HG03439 (cell line): Measurements from ENCODE around the gene SFT2D3.
A peak's percentile ranks its signal among the peaks of the same experiment; 100 is the strongest.

Source experiments
- ATAC-seq: cut with Tn5 transposase; IDR thresholded peaks from one replicate; pipeline ENCODE4 v1.9.1; 2021; ENCODE audit warnings: mild to moderate bottlenecking, moderate library complexity; ENCODE audit not compliant: unreplicated experiment

The SFT2D3 gene, protein sequence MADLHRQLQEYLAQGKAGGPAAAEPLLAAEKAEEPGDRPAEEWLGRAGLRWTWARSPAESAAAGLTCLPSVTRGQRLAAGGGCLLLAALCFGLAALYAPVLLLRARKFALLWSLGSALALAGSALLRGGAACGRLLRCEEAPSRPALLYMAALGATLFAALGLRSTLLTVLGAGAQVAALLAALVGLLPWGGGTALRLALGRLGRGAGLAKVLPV

DNA sequence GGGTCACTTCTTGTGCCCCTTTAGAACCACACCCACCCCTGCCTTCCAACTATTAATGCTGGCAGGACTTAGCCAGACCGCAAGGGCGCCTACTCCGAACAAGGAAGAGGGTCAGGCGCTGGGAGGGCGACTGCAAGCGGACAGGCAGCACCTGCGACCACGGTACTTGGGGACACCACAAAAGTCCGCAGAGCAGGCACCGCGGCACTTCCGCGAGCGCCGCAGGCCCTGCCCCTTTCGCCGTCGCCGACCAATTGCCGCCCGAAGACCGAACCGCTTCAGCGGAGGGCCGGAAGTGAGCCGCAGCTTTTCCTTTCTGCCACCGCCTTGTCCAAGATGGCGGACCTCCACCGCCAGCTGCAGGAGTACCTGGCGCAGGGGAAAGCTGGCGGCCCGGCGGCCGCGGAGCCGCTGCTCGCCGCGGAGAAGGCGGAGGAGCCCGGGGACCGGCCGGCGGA lies at the start of gene SFT2D3:
Gene SFT2D3, plus strand, starts transcription at position 305 of the 458 bp plus-strand sequence. Its CDS starts 32 bp downstream, at position 337.
- ATAC-seq: peak; percentile 72

DNA sequence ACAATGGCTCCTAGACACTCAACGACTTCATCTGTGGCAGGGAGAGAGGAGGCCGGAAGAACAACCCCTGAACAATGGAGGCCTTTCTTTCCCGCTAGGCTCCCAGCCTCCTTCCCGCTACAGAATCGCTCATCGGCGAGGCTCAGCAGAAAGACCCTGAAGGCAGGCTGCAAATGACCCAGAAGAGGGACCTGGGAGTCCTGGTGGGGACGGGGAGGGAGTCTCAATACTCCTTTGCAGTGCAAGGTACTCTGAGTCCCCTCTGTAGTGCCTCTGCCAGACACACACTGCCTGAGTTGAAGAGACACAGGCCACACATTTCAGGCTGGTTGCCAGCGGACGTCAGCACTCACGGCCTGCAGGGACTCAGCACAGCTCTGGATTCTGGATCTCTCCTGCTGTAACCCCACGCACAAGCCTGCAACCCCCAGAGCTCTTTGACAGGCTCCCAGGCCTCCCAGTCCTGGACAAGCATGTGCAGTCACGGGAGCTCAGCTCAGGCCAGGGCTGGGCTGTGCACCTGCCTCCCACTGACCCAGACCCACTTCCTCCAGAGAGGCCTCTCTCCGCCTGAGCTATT lies 49.2 kb upstream of the SFT2D3 start:
- ATAC-seq: no peak

DNA sequence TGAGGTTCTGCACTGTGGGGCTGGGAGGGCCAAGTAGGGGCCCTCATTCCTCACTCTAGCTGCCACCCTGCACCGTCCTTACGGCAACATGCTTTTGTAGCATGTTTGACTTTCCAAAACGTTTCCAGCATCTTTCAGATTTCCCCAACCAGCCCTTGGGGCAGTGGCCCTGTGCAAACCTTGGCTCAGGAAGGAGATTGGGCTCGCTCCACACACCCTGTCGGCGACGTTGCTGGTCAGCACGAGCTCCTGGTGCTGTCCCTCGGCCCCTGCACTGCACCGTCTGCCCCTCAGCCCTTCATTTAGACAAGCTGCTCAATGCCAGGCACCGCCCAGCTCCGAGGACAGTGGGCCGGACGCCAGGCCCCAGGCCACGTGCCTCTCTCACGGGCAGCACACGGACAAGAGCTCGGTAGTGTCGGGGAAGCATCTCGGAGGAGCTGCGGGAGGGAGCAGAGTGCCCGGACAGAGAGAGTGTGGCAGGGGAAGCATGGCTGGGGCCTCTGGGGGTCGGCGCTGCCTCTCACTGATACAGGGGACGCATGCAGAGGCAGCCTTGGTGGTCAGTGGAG lies 48.4 kb upstream of the SFT2D3 start:
- ATAC-seq: no peak

DNA sequence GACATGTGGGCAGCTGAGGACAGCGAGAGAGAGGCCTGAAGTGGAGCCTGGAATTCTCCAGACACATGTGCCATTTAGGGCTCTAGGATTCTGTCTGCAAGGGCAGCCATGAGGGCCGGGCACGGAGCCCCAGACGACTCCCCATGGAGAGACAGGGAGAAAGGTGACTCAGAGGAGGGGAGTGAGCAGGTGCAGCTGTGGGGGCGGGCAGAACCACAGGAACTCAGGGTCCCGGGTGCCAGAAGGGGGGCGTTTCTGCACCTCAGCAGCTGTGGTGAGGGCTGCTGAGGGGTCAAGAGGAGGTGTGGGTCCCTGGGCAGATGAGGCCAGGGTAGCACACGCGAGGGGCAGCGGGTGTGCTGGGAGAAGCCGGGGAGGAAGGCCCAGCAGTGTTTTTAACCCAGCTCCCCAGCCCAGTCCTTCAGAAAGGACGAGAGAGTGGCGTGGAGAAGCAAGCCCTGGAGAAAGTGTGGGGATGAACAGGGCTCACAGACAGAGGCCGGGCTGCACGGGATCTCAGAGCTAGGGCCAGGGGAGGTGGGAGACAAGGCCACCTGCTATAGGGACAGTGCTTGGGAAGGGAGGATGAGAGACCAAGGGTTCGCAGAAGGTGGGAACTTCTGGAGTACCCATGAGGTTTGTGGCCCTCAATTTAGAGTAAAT lies 47.7 kb upstream of the SFT2D3 start:
- no peak for ATAC-seq

DNA sequence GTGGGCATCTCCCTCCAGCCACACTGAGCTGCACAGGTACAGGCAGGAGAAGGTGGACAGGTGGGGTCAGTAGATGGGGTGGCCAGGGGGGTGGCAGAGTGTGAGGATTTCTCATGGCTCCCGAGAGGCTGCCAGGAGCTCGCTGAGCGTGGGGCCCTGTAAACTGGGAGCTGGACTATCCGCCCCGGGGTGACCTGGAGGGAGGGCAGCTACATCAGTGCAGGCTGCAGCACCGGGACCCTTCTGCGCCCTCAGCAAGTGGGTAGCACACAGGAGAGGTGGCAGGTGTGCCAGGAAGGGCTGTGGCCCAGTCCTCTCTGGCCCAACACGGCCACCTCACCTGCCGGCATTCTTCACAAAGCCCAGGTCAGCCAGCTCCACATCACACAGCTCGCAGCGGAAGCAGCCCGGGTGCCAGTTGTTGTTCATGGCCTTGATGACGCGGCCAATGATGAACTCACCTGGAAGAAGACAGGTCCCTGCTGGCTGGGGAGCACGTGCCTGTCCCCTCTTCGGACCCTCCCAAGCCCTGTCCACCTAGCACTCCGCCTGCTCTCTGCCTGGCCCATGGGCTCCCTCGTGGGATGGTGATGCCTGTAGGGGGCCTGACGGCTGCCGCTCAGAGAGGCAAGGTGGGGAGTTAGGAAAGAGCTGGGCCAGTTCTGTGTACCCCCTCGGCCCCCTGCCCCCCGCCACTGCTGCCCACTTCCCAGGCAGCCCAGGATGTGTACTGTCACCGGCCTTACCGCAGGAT lies 47.0 kb upstream of the SFT2D3 start:
- no peak for ATAC-seq

DNA sequence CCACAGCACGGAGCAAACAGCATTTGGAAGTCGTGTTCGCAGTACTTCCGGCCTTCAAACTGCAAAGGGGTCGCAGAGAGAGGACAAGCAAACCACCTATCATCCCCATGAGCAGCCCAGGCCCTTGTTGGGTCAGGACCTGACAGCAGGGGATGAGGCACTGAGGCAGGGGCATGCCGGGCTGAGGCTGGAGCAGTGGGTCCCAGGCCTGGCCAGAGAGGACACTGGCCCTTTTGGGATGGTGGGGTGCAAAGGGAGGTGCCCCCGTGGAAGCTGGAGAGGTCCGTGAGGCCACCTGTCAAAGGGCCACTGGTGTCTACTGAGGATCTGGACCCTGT lies 46.5 kb upstream of the SFT2D3 start:
- no peak for ATAC-seq

DNA sequence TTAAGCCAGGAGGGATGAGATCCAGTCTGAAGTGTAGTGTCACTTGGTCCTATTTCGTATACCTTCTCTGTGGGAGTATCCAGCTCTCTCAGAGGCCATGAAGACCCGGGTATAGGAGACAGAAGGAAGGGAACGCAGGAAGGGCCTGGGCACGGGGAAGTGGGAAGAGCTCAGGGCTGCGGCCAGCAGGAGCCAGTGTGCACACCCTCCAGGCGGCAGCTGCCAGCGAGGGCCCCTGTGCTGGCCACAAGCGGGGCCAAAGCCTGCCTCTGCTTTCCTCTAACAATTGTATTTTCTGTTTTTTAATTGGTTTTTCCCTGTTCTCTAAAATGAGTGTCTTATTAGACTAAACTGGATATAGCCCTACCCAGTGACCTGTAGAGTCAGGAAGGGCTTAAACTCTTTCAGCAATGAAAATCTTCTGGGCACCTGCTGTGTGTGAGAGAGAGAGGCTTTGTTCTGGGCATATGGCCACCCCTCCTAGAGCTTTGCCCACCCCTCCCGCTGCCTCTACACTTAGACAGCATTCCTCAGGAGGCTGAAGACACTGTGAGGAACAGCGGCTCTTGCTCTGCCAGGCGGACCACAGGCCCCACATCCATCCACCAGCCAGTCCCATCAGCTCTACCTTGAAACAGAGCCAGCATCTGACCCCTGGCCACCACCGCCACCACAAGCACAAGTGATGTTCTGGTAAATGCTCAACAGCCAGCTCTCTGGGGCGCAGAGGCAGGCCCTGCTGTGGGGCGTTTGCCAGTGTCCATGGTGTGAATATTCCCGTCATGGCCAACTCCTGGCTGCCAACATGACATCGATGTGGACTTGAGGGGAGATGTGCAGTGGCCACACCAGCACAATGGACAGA lies 45.9 kb upstream of the SFT2D3 start:
- ATAC-seq: no peak

DNA sequence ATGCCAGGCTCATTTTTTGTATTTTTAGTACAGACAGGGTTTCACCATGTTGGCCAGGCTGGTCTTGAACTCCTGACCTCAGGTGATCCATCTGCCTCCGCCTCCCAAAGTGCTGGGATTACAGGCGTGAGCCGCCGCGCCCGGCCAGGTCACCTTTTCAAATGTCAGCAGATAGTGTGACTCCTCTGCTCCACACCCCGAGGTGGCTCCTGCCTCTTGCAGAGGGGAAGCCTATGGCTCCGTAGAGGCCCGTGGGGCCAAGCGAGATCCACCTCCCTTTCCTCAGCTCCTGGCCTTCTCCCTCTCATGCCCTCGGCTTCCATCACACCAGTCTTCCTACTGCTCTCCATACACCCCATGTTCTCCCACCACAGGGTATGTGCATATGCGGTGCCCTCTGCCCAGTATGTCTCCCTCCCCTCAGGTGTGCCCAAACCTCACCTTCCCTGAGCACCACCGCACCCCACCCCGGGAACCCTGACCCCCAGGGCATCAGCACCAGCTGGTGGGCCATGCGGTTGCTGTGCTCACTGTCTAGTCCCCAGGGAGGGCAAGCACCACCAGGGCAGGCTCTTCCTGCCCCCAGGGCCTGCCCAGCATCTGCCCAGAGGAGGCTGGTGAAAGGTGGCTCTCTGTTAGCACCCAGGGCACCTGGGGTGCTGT lies 44.6 kb upstream of the SFT2D3 start:
- ATAC-seq: no peak

DNA sequence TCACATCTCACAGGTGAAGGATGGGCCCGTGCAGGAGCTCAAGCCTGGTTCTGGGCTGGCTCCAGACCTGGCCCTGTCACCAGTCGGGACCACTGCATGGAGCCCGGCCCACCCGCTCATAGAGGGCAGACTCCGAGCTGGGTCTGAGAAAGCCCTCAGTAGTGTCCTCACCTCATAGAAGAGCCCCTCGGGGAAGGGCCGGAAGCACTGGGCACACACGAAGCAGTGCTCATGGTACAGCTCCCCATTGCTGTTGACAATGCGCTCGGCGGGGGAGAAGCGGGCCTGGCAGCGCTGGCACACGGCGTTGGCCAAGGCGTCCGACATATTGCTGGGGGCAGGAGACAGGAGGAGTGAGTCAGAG lies 44.1 kb upstream of the SFT2D3 start:
- ATAC-seq: no peak

DNA sequence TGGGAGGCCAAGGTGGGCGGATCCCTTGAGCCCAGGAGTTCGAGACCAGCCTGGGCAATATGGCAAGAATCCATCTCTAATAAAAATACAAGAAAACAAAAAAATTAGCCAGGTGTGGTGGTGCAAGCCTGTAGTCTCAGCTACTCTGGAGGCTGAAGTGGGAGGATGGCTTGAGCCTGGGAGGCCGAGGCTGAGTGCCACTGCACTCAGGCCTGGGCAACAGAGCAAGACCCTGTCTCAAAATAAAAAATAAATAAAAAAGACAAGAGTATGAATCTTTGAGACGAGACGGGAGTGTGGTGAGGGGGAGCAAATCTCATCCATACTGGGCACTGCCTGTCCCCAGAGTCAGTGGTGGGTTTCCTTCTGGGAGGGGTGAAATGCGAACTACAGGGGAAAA lies 43.2 kb upstream of the SFT2D3 start:
- no peak for ATAC-seq

DNA sequence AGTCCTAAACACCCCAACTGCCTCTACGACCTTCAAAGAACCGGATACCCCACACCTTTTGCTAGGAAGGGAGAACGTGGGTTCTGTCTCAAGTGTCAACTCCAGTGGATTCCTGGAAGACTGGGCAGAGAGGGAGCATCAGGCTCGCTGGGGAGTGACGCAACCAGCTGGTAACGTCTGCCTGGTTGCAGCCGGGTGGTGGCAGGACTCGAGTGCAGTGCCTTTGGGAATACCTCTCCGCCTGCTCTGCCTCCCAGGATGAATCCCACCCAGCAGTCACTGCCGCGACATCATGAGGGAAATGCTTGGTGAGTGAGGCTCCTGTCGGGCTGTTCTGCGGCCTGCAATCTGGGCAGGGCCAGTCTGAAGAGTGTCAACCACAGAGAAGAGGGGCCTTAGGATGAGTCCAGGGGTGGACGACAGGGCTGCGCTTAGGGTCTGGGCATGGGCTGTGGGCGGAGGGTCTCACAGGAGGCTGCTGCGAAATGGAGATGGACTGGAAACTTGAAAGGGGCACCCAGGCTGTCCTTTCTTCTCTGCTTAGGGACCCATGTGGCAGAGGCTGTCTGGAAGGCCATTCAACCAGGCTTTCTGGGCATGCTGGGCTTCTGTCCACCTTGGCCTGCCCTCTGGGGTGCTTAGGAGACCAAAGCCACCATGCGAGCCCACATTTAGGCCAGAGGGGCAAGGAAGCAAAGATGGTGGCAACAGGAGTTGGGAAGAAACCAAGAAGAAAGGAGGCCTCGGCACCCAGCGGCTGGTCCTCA lies 42.5 kb upstream of the SFT2D3 start:
- ATAC-seq: no peak

DNA sequence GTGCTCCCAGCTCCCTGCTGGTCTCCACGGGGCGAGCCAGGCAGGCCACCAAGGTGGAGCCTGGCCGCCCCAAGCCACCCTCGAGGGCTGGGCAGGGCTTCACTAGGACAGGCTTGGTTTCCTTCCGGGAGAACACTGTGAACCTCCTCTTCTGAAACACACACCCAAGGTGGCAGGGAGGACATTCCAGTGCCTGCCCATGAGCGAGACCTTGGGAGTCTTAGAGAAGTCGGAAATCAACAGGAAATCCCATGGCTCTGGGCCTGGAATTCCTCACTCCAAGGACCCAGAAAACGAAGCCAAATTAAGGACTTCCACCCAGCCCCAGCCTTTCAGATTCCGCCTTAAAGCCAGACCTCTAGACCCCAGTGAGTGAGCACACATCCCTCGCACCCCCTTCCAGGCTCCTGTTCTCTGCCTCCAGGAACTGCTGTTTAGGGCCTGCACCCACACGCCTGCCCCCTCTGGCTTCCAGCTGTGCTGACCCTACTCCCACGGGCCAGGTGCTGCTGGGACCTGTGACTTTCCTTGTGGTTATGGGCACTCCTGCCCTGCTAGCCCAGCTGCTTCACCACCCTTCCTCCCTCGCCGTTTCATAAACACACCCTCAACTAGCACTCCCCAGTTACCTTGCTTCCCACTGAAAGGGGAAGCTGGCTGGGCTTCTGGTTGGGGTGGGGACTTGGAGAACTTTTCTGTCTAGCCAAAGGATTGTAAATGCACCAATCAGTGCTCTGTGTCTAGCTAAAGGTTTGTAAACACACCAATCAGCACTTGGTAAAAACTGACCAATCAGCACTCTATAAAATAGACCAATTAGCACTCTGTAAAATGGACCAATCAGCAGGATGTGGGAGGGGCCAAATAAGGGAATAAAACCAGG lies 41.6 kb upstream of the SFT2D3 start:
- ATAC-seq: no peak

DNA sequence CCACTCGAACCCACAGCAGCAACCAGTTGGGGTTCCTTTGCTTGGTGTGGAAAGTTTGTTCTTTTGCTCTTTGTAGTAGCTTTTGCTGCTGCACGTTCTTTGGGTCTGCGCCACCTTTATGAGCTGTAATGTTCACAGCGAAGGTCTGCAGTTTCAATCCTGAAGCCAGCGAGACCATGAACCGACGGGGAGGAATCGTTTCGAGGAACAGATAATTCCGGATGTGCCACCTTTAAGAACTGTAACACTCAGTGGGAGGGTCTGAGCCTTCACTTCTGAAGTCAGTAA lies 41.1 kb upstream of the SFT2D3 start:
- no peak for ATAC-seq

DNA sequence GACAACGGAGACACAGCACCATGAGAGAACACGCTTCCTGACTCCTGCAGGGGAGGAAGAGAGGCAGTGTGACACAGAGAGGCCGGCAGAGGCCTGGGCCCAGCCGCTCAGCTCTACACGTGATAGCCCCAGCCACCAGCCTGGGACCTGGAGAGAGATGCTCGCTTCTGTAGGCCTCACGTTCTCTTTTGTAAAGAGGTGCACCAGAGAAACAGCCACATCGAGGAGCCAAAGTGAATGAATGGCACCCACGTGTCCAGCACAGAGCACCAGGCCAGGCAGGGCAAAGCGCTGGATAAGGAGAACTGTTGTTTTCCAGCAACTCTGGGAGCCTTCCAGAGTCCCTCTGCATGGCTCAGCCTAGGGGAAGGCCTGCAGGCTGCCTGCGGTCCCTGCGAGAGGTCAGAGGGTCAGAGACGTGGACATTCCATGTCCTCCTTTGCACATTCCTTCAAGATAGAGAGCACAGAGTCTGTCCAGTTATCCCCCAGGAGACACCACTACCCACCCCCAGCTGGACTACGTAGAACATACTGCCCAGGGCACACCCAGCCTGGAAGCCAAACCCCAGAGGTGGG lies 40.1 kb upstream of the SFT2D3 start:
- ATAC-seq: no peak

DNA sequence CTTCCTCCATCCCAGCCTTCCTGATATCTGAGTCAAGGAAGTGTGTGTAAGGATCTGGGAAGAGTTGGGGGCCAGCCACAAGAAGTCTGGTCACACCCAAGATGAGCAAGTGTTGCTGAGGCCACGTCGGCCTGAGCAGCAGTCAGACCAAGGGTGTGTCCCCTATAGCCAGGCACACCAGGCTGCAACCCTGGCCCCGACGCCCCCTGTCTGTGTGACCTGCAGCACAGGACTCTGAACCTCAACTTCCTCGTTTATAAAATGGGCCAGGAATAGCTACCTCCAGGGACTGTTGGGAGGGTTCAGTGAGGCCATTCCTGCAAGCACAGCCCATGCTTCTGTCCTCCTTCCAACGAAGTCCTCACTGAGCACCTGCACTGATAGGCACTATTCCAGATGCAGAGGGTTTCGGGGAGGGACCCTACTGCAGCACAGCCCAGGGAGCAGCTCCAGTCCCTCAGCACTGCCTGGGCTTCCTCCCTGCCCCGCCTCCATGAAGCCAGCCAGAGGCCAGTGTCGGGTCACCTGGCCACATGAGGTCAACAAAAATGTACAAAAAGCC lies 39.3 kb upstream of the SFT2D3 start:
- ATAC-seq: no peak

DNA sequence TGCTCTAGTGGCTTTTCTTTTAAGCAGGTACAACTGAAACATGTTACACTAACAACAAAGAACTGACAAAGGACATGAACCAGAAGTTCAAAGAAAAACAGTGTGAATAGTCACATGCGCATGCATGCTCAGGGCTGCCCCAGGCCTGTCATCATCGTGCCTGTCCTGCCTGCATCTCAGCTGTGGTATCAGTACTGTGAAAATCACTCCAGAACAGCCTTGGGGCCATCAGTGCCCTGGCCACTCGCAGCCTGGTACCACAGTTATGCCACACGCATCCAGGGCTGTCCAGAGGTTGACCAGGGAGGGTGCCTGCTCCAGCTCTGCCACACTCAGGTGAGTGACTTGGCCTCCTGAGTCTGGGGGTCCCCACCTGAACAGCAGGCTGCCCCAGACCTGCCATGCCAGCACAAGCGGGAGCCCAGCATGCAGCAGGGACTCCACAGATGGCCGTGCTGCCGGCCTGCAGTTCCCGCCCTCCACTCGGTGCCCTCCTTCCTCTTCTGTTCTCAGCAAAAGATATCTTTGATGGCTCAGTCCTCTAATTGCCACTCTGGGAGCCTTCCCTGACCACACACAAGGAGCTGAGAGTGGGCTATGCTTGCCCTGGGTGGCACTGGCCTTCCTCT lies 38.2 kb upstream of the SFT2D3 start:
- ATAC-seq: no peak

DNA sequence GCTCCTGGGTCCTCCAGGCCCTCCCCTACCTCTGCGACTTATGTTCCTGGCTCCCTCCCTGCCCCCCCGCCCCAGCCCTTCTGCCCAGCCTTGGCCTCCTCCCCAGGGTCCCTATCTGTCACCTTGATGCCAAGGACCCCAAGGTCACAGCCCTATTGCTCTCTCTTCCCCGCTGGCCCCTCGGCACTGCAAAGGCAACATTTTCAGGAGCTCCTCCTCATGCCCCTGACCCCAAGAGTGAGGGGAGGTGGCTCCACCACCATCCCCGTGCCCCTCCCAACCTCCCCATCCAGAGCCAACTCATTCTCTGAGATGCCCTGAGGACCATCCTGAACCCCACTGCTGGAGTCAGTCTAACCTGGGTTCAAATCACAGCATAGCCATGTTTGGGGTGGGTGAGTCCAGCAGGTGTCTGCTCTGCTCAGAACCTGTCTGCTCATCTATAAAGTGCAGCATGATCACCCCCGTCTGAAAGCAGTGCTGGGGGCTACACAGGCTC lies 37.7 kb upstream of the SFT2D3 start:
- ATAC-seq: no peak
